LNCaP clone FGC (cell line): Measurements from ENCODE around the gene CEP72.

Source experiments
- DNase-seq: peaks from one replicate; pipeline ENCODE4 v3.0.0-alpha.2; 2011; ENCODE audit warnings: low read depth
- H3K4me3 ChIP-seq: 2 replicates; pipeline ENCODE4 v1.5.1; 2011; ENCODE audit warnings: mild to moderate bottlenecking, low read depth, low read length, control low read depth
- CTCF ChIP-seq: IDR thresholded peaks from 2 replicates; pipeline ENCODE4 v1.5.1; 2012; ENCODE audit warnings: mild to moderate bottlenecking; ENCODE audit not compliant: control insufficient read depth, insufficient read depth; ENCODE audit errors: extremely low read depth

CEP72 gene

DNA sequence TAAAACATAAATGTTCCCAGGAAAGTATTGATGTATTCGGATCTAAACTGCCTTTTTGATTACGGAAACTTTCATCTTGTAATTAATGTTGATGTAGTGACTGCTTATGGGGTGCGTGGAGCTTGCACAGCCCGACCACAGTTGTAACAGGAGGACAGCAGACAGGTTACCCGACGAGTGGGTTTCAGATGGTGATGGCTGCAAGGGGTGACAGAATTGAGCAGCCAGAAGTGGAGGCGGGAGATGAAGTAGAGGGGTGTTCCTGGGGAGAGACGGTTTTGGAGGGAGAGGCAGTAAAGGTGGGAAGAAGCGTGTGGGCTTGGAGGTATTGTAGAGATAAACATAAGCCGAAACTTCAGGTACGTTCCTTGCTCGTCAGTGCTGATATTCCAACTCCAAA is 5.8 kb downstream of the CEP72 start:
- DNase-seq, result no peak
- no peak for TF ChIP-seq CTCF

DNA sequence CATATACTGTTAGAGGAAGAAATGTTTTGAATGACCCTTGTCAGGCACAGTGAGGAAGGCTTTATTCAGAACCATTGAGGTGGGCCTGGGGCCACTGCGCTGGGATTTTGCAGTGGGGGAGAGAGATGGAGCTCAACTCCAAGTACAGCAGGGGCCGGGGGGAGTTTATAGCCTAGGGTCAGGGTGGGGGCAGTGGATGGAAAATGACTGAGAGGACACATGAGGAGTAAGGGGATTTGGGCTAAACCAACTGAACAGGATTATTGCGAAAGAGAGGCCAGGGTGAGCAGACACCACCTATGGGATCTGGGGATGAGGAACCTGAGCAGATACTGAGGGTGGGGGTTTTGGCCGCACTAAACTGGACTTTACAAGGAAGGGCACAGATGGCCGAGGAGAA is 6.3 kb downstream of the CEP72 start:
- no peak for TF ChIP-seq CTCF
- no peak overlapping the region for H3K4me3 ChIP-seq

More for the DNA sequence above, 5.8 kb downstream of the CEP72 start:
- H3K4me3 ChIP-seq, result no peak overlapping the region

DNA sequence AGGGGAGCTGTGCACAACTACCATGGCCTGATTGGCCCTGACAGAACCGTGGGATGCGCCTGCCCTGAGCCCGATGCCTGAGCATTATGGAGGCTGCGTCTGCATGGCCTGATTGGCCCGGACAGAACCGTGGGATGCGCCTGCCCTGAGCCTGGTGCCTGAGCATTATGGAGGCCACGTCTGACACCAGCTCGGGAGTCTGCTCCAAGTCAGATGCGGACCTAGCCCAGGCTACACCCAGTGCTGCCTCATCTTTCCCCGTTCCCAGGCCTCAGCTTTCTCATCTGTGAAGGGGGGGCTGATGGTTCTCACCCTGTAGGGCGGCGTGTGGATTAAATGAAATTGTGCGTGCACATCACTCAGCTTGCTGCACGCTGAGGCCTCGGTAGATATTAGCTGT is 7.3 kb downstream of the CEP72 start:
- DNase-seq, result no peak
- TF ChIP-seq CTCF, result no peak
- no peak overlapping the region for H3K4me3 ChIP-seq

More for the DNA sequence above, 6.3 kb downstream of the CEP72 start:
- DNase-seq, result no peak

DNA sequence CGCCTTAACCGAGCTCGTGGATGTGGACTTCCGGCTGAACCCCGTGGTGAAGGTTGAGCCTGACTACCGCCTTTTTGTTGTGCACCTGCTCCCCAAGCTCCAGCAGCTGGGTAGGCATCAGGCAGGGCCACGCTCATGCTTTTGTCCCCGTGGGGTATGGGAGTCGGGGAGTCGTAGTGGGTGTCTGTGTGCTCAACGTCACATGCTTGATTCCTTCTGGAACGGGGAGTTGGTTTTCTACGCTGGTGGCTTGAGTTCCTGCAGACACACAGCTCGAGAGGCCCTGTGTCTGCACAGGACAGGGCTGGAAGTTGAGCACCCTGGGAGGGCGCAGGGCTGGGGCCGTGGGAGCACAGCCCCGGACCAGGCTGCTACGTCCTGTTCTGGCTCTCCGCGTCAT is 8.0 kb downstream of the CEP72 start:
- no peak for TF ChIP-seq CTCF
- no peak for DNase-seq
- H3K4me3 ChIP-seq, result no peak overlapping the region

DNA sequence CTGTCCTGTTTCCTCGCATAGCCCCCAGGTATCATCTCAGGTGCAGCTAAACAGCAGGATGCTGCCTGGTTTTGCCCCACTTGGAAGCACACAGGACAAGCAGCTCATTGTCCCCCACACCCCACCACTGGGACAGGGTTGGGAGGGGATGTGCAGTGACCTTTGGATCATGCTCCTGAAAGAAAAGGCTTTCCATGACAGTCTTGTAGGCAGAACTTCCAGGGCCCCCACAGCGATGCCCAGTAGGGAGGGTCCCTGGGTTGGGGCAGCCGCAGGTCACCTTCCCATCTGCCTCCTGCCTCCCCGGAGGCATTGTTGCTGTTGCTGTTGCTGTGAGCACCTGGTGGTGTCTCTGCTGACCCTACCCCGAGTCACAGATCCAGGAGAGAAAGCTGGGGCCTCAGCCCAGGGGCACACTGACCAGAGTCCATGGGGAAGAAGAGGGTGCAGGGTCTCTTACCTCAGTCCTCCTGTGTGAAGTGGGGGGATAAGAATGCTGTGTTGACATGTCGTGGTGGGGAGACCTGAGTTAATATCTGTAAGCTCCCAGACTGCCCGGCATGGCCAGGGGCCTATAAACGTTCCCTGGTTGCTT is 8.5 kb downstream of the CEP72 start:
- no peak for DNase-seq
- TF ChIP-seq CTCF, result no peak
- H3K4me3 ChIP-seq, result no peak overlapping the region

GRCh38 chr5:621341-621761 is 9.2 kb downstream of the CEP72 start:
- TF ChIP-seq CTCF, result no peak
- no peak for DNase-seq
- H3K4me3 ChIP-seq, result no peak overlapping the region

DNA sequence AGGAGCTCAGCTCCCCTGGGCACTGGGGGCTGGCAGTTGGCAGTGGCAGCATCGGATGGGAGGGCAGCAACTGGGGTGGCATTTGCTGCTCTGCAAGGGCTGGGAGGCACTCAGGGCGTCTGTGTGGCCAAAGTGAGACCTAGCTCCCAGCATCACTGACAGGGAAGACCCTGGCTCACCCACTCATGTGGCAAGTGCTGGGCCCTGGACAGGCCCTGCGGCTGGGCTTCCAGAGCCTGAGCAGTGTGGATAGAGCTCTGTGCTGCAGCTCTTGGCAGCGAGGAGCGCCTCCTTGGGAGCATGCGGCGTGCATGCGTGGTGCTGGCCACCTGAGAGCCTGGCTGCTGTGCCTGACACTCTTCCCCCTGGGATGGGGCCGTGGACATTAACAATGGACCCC is 10.2 kb downstream of the CEP72 start:
- no peak for TF ChIP-seq CTCF
- H3K4me3 ChIP-seq, result no peak overlapping the region
- no peak for DNase-seq
